Upper lobe of left lung (tissue), 6 donors: ENCODE results near the gene AHNAK. TPM values are rescaled to one million over a fixed set of nuclear protein-coding genes. Genes with fewer than 3 reads are reported as not detected.
"Not testable (repeated sequence)": the region's sequence is repeated elsewhere in the genome, so short reads cannot be mapped to it uniquely, and the experiment has no call there.

ENCODE experiments used
- ATAC-seq, 2 donors: fragments of 200-7000 bp; cut with Tn5 transposase; one replicate each; pipeline ENCODE4 v1.9.1; 2022; ENCODE audit warnings: mild to moderate bottlenecking in 2 of 2, moderate library complexity in 2 of 2; ENCODE audit not compliant: low FRiP score in 2 of 2
- DNase-seq, 2 donors: peaks; one replicate each; pipeline ENCODE4 v3.0.0-alpha.2; 2019 to 2020
- H3K27ac ChIP-seq, 4 donors: fragments of 200-600 bp; sonication (generic); one replicate each; pipeline ENCODE4 v1.5.1; 2016 to 2019
- H3K27me3 ChIP-seq, 4 donors: fragments of 200-600 bp; sonication (generic); one replicate each; pipeline ENCODE4 v1.5.1; 2017 to 2019
- H3K36me3 ChIP-seq, 4 donors: fragments of 200-600 bp; sonication (generic); one replicate each; pipeline ENCODE4 v1.5.1; 2016 to 2019
- H3K4me1 ChIP-seq, 4 donors: fragments of 200-600 bp; sonication (generic); one replicate each; pipeline ENCODE4 v1.5.1; 2018 to 2019
- H3K4me3 ChIP-seq, 4 donors: fragments of 200-600 bp; sonication (generic); one replicate each; pipeline ENCODE4 v1.5.1; 2017 to 2019; ENCODE audit warnings: mild to moderate bottlenecking in 2 of 4, moderate library complexity in 1 of 4
- H3K9me3 ChIP-seq, 4 donors: fragments of 200-600 bp; sonication (generic); one replicate each; pipeline ENCODE4 v1.5.1; 2018 to 2019
- EP300 ChIP-seq, 4 donors: sonication (generic); formaldehyde crosslinking; IDR thresholded peaks; one replicate each; pipeline ENCODE4 v1.5.1; 2017; ENCODE audit warnings: antibody characterized with exemption in 4 of 4, control low read depth in 2 of 4
- POLR2A ChIP-seq, 4 donors: fragments of 450-650 bp; IDR thresholded peaks; one replicate each; pipeline ENCODE4 v1.5.1; 2016 to 2017; ENCODE audit warnings: antibody characterized with exemption in 4 of 4, mild to moderate bottlenecking in 2 of 4
- POLR2AphosphoS5 ChIP-seq, 2 donors: sonication (generic); formaldehyde crosslinking; IDR thresholded peaks; one replicate each; pipeline ENCODE4 v1.5.1; 2017; ENCODE audit warnings: antibody characterized with exemption in 2 of 2
- WGBS, 2 donors: methylation state at CpG; one replicate each; pipeline ENCODE4 v1.1.5; 2017 to 2018; 5-methylcytosine and 5-hydroxymethylcytosine counted together
- total RNA-seq, 6 donors: library from RNA; depleted of rRNA in 4 of 6; stranded (reverse); fragments of >200 nt in 4 of 6; gene quantifications; one replicate each; pipeline versions ENCODE4 v1.1.0 to v1.2.1, GENCODE V29; 2016 to 2021
- TF ChIP-seq, protein P1 (sequence below), 6 experiments: fragments of 450-650 bp in 4 of 6; fragments of 200-600 bp in 2 of 6; sonication (generic) in 2 of 6; IDR thresholded peaks; one replicate each; pipeline ENCODE4 v1.5.1; 2016 to 2019; ENCODE audit warnings: antibody characterized with exemption in 6 of 6
- donor health status: DM: no; HTN: no; CAD: no; lungs with moderate emphysema.
- donor health status: DM: no; HTN: yes; CAD: no; lungs with severe emphysema.

AHNAK gene
- total RNA-seq, 6 donors from 2014 or later, result 583 to 1,153 (median 829) TPM

DNA sequence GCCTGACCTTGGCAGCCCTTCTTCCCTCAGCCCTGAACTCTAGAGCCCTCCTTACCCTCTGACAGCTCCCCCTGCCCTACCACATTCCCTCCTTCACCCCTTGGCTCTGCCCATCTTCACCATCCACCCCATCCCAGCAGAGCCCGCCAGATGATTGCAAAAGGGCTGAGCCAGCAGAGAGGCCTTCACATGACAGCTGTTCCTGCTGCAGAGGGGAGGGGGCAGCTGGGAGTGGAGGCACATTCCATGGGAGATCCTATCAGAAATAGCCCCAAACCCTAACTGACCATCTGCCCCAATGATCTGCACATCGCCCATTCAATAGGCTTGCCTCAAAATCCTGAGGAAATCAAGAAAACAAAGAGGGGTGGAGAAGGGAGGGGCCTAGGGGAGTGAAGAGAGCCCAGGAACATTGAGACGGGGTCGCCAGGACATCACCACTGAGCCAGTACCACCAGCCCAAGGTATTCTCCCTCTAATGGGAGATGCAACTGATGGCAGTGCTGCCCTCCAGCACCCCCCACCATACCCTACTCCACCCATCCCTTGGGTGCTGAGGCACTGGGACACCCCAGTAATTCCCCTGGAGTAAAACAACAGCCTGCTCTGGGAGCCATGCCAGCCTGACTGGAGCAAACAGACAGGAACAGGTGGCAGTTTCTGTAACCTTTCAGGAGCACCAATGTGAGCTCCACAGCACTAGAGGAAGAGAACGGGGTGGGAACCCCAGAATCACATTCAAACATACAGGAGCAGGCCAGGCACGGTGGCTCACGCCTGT, 8.0 kb upstream of the AHNAK start:
- TF ChIP-seq EP300 (IDR thresholded peaks at IDR 0.05) (no peak), POLR2A (IDR thresholded peaks at IDR 0.05) (no peak), POLR2AphosphoS5 (IDR thresholded peaks at IDR 0.05) (no peak)
- TF ChIP-seq, protein P1, sequence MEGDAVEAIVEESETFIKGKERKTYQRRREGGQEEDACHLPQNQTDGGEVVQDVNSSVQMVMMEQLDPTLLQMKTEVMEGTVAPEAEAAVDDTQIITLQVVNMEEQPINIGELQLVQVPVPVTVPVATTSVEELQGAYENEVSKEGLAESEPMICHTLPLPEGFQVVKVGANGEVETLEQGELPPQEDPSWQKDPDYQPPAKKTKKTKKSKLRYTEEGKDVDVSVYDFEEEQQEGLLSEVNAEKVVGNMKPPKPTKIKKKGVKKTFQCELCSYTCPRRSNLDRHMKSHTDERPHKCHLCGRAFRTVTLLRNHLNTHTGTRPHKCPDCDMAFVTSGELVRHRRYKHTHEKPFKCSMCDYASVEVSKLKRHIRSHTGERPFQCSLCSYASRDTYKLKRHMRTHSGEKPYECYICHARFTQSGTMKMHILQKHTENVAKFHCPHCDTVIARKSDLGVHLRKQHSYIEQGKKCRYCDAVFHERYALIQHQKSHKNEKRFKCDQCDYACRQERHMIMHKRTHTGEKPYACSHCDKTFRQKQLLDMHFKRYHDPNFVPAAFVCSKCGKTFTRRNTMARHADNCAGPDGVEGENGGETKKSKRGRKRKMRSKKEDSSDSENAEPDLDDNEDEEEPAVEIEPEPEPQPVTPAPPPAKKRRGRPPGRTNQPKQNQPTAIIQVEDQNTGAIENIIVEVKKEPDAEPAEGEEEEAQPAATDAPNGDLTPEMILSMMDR (IDR thresholded peaks at IDR 0.05), result no peak
- ATAC-seq (no peak), DNase-seq (no peak)
- Histone ChIP-seq H3K9me3 (no peaks in the 10 kb centered on the region), H3K4me3 (no peak overlapping the region), H3K27me3 (no peaks in the 10 kb centered on the region), H3K36me3 (peaks cover 5 to 13% (median 11%) of the 10 kb centered on the region in 4 donors), H3K4me1 (peaks cover 74 to 85% (median 81%) of the 10 kb centered on the region in 4 donors), H3K27ac (peak overlapping the region; percentile 92 to 98 (median 95))
- 54 to 61% methylated on average over 7 of the region's 7 CpGs for WGBS, 2 donors

DNA sequence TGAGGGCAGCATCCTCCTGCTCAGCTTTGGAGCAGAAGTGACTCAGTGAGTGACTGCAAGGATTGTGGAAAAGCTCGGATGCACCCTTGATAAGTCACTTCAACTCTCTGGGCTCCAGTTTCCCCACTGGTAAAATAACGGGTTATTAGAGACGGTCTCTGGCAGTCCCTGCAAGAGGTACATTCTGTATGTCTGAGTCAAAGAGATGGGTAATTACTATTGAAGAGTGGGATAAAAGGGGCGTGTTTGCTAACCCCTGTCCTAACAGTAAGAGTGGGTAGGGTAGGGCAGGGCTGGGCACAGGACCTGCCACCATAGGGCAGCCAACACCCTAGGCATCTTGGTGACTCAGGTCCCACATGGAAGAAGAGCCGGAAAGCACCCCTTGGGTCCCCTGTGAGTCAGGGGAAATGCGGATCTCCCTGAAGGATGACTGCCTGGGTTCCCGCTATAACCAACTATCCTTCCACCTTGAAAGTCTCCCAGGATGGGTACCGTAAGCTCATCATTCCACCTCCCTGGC, 7.3 kb upstream of the AHNAK start:
- H3K4me3 ChIP-seq, result peak overlapping the region in 2 of 4 donors; percentile 26 to 29
- WGBS, 2 donors, result 68 to 72% methylated on average over 5 to 8 of the region's 8 CpGs

DNA sequence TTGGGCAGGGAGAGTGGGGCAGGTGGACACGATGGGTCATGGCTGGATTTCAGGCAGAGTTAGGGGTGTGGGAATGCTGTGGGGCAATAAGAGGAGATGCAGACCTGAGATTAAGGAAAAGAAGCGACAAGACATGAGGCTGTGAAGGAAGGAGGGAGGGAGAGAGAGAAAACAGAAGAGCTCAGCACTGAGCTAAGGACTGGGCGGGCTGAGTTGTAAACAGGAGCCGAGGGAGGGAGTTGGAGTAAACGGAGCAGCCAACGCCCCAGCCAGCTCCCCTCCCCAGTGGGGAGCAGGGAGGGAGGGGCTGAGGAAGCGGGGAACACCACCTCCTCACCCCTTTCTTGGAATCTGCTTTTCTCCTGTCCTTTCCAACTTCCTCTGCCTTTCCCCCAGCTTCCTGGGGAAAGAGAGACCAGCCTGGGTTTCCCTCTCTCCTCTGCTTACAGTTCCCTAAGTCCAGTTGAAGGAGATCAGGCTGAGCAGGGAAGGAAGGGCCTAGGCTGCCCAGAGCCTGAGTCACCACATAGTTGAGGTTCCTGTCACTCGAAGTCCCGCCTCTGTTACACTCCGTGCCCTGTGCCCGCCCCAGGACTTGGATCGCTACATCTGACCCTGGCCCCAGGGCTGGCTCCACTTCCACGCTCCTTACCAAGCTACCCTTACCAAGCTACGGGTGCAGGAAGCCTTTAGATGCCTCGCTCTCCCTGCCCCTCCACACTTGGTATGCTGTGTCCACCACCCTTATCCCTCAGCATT, 6.7 kb upstream of the AHNAK start:
- WGBS, 2 donors, result 7 to 8% methylated on average over 10 to 15 of the region's 15 CpGs
- DNase-seq (peak in 1 of 2 donors; percentile 97), ATAC-seq (peak; percentile 85 to 93)
- Histone ChIP-seq H3K36me3 (peaks cover 0 to under 1% (median 0%) of the 10 kb centered on the region in 4 donors), H3K4me1 (peaks cover 87 to 98% (median 94%) of the 10 kb centered on the region in 4 donors), H3K9me3 (no peaks in the 10 kb centered on the region), H3K4me3 (peak overlapping the region in 2 of 4 donors; percentile 26 to 29), H3K27me3 (no peaks in the 10 kb centered on the region), H3K27ac (peak overlapping the region; percentile 92 to 98 (median 95))
- TF ChIP-seq POLR2AphosphoS5 (IDR thresholded peaks at IDR 0.05), result peak; percentile 83 to 84
- TF ChIP-seq EP300 (IDR thresholded peaks at IDR 0.05), result peak in 2 of 4 donors; percentile 17 to 26
- TF ChIP-seq, protein P1 (IDR thresholded peaks at IDR 0.05), result no peak
- TF ChIP-seq POLR2A (IDR thresholded peaks at IDR 0.05), result peak; percentile 36 to 83 (median 52)

More for the DNA sequence above, 7.3 kb upstream of the AHNAK start:
- Histone ChIP-seq H3K4me1 (peaks cover 81 to 91% (median 87%) of the 10 kb centered on the region in 4 donors), H3K27me3 (no peaks in the 10 kb centered on the region), H3K36me3 (peaks cover 0 to 6% (median 4%) of the 10 kb centered on the region in 4 donors), H3K27ac (peak overlapping the region; percentile 92 to 98 (median 95)), H3K9me3 (no peaks in the 10 kb centered on the region)
- TF ChIP-seq, protein P1 (IDR thresholded peaks at IDR 0.05), result no peak
- TF ChIP-seq POLR2A (IDR thresholded peaks at IDR 0.05), result peak in 1 of 4 donors; percentile 10
- ATAC-seq (no peak), DNase-seq (no peak)

DNA sequence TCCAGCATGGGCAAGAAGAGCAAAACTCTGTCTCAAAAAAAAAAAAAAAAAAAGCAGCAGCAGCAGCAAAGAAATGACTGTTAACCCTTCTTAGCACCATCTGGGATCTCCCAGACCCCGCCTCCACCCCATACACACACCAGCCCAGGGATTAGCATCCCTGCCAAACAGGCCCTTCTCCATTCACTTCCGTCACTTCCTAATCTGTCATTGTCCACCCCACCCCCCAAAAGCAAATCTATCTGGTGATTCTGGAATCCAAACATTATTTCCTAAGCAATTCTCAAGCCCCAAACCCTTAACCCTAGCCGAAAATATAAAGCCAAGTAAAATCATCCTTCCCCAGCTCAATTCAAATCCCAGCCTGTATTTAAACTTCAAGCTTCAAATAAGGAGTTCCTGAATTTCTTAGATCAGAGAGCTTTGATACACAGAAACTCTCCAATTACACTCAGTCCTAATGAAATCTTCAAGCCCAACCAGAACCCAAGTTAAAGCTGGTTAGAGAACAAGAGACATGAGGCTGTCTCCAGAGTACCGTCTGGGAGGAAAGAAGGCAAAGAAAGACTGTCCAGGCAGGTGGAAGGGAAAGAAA, 6.0 kb upstream of the AHNAK start:
- Histone ChIP-seq H3K27ac (peak overlapping the region; percentile 92 to 98 (median 95)), H3K4me1 (peaks cover 93 to 100% (median 96%) of the 10 kb centered on the region in 4 donors), H3K36me3 (no peaks in the 10 kb centered on the region), H3K27me3 (no peaks in the 10 kb centered on the region), H3K9me3 (no peaks in the 10 kb centered on the region), H3K4me3 (peak overlapping the region in 2 of 4 donors; percentile 26 to 29)
- DNase-seq, result no peak
- TF ChIP-seq EP300 (IDR thresholded peaks at IDR 0.05), result no peak
- TF ChIP-seq, protein P1 (IDR thresholded peaks at IDR 0.05), result no peak
- no peak for TF ChIP-seq POLR2AphosphoS5 (IDR thresholded peaks at IDR 0.05)
- no peak for TF ChIP-seq POLR2A (IDR thresholded peaks at IDR 0.05)
- no peak for ATAC-seq
- WGBS, 2 donors, result 19 to 27% methylated on average over 4 of the region's 4 CpGs

DNA sequence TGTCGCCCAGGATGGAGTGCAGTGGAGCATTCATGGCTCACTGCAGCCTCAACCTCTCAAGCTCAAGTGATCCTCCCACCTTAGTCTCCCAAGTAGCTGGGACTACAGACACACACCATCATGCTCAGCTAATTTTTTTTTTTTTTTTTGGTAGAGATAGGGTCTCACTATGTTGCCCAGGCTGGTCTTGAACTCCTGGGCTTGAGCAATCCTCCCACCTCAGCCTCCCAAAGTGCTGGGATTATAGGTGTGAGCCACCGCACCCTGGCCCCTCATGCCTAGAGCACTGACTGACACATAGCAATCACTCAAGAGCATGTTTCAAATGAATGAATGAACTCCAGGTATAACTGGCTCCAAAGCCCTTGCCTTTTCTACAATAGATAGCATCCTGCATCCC, 3.9 kb upstream of the AHNAK start:
- not testable (repeated sequence) for DNase-seq, H3K9me3 ChIP-seq, ATAC-seq, H3K4me3 ChIP-seq, H3K36me3 ChIP-seq, H3K27me3 ChIP-seq
- 85 to 100% methylated on average over 2 of the region's 2 CpGs for WGBS, 2 donors
- H3K4me1 ChIP-seq, result peaks cover 81 to 84% (median 83%) of the 10 kb centered on the region in 4 donors
- H3K27ac ChIP-seq, result peak overlapping the region in 3 of 4 donors; percentile 92 to 98 (median 95)
